Measurements from ENCODE around the gene USP10.

The USP10 gene

DNA sequence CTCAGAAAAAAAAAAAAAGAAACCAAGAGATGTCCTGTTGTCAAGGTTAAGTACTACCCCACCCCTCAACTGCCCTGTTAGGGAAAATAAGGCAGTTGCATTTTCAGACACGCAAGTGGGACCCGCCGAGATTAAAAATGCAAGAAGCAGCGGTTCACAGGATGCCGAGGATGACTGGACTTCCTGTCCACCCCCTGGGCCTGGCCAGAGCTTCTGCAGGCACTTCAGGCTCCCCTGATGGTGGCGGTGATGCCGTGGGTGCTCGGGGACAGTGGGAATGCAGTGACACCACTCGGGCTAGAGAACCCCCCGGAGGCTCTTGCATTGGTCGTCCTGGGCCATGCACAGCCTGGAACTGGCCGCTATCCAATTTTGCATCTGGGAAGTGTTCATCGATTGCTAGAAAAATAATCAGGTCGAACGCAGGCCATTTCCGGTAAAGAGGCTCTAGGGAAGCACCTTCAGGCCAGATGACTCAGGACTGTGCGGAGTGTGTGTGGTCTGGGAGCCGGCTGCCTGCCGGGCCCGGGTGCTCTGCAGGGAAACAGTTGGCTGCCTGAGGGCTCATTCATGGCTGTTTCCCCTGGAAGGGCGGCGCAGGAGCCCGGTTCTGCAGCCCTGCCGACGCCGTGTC is 106.6 kb downstream of the USP10 start:
- no peak for TF ChIP-seq JUND (IDR thresholded peaks at IDR 0.05; ENCODE audit: low read depth)
- in situ Hi-C loops (cut with HindIII; ENCODE audit: low pct_unique_long_range_greater_than_20kb, low sequenced_read_pairs), result no loop called here
- peak; percentile 45 to 61 for DNase-seq (ENCODE audit: low read depth in 1 of 2, low spot score in 1 of 2)

DNA sequence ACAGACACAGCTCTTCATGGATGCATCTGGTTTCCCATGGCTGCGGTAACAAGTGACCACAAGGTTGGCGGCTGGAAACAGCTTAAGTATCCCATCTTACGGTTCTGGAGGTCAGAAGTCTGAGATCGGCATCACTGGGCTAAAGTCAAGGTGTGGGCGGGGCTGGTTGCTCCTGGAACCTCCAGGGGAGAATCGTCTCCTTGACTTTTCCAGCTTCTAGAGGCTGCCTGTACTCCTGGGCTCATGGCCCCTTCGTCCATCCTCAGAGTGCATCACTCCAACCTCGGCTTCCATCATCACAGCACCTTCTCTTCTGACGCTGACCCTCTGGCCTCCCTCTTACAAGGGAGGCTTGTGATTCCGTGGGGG is 107.1 kb downstream of the USP10 start:
- in situ Hi-C loops (cut with HindIII; ENCODE audit: low pct_unique_long_range_greater_than_20kb, low sequenced_read_pairs), result no loop called here
- no peak for TF ChIP-seq JUND (IDR thresholded peaks at IDR 0.05; ENCODE audit: low read depth)
- no peak for DNase-seq (ENCODE audit: low read depth in 1 of 2, low spot score in 1 of 2)

DNA sequence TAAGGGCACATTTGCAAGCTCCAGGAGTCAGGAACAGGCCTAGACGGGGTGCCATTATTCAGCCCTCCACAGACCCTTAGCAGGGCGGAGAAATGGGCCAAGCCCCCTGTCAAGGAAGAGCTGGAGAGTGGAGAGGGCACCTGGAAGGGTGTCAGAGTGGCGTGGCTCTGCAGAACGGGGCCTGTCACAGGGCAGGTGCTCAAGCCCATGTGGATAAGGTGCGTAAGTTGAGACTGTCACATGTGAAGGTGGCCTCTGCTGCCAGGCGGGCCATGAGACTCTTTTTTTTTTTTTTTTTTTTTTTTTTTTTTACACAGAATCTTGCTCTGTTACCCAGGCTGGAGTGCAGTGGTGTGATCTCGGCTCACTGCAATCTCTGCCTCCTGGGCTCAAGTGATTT is 108.0 kb downstream of the USP10 start:
- DNase-seq (ENCODE audit: low read depth in 1 of 2, low spot score in 1 of 2), result no peak
- in situ Hi-C loops (cut with HindIII; ENCODE audit: low pct_unique_long_range_greater_than_20kb, low sequenced_read_pairs), result no loop called here
- no peak for TF ChIP-seq JUND (IDR thresholded peaks at IDR 0.05; ENCODE audit: low read depth)

DNA sequence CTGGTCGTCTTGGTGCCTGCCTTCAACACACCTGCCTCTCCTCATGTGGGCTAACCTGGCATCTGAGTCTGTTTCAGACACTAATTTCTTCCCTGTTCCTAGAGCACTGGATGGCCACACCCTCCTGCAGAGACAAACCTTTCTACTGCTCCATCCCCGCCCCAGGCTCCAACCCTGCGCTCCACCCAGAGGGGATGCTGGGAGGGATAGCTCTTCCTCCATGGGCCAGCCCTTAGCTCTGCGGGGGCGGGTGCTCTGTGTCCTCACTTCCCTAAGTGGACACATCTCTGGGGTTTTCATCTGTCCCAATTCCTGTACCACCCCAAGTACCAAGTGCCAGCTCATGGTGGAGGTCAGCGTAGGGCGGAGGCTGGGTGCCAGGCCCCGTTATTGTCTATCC is 109.0 kb downstream of the USP10 start:
- no peak for TF ChIP-seq JUND (IDR thresholded peaks at IDR 0.05; ENCODE audit: low read depth)
- in situ Hi-C loops (cut with HindIII; ENCODE audit: low pct_unique_long_range_greater_than_20kb, low sequenced_read_pairs), result no loop called here
- DNase-seq (ENCODE audit: low read depth in 1 of 2, low spot score in 1 of 2), result no peak

DNA sequence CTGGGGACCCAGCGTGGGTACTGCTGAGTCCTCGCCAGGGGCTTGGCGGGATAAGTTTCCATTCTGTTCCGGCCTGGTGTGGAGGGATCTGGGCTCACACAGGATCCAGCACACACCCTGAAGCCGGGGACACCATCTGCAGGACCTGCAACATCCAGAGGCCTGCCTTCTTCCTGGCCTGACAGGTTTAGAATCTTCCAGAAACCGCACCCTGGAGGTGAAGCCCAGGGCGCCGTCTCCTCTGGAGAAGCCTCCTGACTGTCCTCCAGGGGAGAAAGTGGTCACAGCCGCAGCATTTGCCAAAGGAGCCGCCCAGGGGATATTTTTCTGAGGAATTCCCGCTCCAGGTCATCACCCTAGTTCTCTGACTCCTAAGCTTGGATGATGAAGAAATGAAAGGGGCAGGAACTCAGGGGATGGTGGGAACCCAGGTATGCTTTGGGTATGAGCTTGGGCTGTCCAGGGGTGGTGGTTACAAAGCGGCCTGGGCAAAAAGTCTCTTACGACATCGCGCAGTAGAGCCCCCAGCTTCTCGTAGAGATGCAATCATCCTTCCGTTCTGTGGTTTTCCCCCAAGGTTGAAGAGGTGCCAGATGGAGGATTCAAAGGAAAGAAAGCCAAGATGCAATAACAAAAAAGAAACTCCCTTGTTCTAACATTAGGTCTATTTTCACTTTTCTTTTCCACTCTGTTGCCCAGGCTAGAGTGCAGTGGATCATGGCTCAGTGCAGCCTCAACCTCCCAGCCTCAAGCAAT is 110.9 kb downstream of the USP10 start:
- DNase-seq (ENCODE audit: low read depth in 1 of 2, low spot score in 1 of 2), result no peak
- TF ChIP-seq JUND (IDR thresholded peaks at IDR 0.05; ENCODE audit: low read depth), result no peak
- in situ Hi-C loops (cut with HindIII; ENCODE audit: low pct_unique_long_range_greater_than_20kb, low sequenced_read_pairs), result no loop called here

DNA sequence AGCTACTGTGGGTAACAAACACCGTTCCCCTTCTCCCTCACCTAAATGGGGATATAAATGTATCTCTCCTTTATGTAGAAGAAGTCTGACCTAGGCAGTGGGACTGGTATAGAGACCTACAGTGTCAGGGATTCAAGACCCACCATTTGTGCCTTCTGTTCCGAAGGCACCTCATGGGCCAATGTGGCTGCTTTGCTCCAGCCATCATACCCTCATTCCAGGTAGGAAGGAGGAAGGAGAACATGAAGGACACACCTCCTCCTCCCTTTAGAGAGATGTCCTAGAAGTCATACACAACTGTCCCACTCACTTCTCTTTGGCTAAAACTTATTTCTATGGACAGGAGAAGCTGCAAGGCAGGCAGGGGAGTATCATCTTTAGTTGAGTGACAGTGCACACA is 111.7 kb downstream of the USP10 start:
- no peak for DNase-seq (ENCODE audit: low read depth in 1 of 2, low spot score in 1 of 2)
- in situ Hi-C loops (cut with HindIII; ENCODE audit: low pct_unique_long_range_greater_than_20kb, low sequenced_read_pairs), result no loop called here
- TF ChIP-seq JUND (IDR thresholded peaks at IDR 0.05; ENCODE audit: low read depth), result no peak

DNA sequence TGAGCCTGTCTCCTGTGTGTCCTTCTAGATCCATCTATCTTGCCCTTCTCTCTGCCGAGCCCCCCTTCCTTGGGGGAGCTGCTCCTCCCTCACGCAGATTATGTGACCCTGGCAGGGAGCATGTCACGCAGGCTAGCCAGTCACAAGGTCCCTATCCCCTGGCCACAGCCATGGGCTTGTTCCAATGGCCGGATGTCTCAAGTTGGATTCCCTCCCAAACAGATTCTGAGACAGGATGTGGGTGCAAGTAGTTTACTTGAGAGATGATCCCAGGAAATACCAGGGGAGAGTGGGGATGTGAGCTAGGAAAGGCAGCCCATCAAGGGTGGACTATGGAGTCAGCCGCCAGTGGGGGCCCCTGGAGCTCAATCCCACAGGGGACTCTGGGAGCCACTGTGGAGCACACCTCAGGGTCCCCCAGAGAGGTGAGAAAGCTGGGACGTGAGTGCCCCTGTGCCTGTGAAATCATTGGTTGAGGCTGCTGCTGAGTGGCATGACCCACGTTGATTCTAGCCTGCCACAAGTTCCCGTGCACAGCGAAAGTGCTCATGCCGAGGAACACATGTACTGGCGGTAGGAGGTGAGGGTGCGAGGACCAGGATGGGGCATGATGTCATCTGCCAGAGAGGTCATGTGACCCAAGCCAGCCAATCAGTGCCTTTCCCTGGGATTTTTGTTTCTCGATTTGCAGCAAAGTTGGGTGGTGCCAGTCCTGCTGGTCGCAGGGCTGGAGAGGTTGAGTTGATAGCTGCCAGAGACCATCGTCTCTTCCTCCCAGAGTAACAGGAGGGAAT is 113.5 kb downstream of the USP10 start:
- no peak for TF ChIP-seq JUND (IDR thresholded peaks at IDR 0.05; ENCODE audit: low read depth)
- in situ Hi-C loops (cut with HindIII; ENCODE audit: low pct_unique_long_range_greater_than_20kb, low sequenced_read_pairs), result no loop called here
- no peak for DNase-seq (ENCODE audit: low read depth in 1 of 2, low spot score in 1 of 2)

DNA sequence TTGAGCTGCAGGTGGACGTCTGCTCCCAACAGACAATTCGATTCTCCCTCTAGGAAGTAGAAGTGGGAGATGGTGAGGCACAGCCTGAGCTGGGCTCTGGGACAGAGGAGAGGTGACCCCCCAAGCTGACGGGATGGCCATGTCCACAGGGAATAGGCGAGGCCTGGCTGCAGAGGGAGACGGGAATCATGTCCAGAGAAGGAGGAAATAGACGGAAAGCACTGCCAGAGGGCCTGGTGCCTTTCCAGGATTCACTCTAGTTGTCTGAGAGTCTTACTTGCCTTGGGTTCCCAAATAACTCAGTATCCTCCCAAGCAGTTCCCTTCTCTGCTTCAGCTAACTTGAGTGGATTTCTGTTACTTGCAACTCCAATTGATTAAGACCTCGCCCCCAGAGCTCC is 115.7 kb downstream of the USP10 start:
- no peak for TF ChIP-seq JUND (IDR thresholded peaks at IDR 0.05; ENCODE audit: low read depth)
- DNase-seq (ENCODE audit: low read depth in 1 of 2, low spot score in 1 of 2), result no peak
- in situ Hi-C loops (cut with HindIII; ENCODE audit: low pct_unique_long_range_greater_than_20kb, low sequenced_read_pairs), result no loop called here

DNA sequence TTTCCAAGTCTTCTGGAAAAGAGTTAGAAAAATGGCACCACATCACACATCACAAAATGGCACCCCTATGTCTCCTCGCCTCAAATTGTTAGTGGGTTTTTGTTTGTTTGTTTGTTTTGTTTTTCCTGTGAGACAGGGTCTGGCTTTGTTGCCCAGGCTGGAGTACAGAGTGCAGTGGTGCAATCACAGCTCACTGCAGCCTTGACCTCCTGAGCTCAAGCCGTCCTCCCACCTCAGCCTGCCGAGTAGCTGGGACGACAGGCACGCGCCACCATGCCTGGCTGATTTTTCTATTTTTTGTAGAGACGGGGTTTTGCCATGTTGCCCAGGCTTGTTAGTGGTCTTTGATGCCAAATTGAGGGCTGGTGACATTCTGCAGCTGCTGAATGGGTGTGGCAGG is 116.2 kb downstream of the USP10 start:
- TF ChIP-seq JUND (IDR thresholded peaks at IDR 0.05; ENCODE audit: low read depth), result no peak
- DNase-seq (ENCODE audit: low read depth in 1 of 2, low spot score in 1 of 2), result no peak
- in situ Hi-C loops (cut with HindIII; ENCODE audit: low pct_unique_long_range_greater_than_20kb, low sequenced_read_pairs), result no loop called here

DNA sequence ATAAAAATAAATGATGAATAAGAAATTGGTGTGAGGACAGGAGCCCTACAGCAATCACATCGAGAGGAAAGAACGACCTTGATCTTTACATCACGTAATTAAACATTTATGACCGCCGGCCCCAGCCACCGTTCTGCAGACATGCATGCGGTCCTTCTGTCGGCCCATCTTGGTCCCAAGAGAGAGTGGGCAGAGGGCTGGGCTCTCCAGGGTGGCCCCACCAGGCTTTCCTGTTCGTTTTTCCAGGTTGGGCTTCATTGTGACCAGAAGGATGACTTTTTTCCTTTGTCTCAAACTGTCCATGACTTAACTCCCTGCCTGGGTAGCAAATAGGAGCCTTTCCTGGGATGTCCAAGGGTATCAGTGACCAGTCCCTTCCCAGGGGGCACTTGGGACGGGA is 116.7 kb downstream of the USP10 start:
- TF ChIP-seq JUND (IDR thresholded peaks at IDR 0.05; ENCODE audit: low read depth), result no peak
- in situ Hi-C loops (cut with HindIII; ENCODE audit: low pct_unique_long_range_greater_than_20kb, low sequenced_read_pairs), result no loop called here
- no peak for DNase-seq (ENCODE audit: low read depth in 1 of 2, low spot score in 1 of 2)

DNA sequence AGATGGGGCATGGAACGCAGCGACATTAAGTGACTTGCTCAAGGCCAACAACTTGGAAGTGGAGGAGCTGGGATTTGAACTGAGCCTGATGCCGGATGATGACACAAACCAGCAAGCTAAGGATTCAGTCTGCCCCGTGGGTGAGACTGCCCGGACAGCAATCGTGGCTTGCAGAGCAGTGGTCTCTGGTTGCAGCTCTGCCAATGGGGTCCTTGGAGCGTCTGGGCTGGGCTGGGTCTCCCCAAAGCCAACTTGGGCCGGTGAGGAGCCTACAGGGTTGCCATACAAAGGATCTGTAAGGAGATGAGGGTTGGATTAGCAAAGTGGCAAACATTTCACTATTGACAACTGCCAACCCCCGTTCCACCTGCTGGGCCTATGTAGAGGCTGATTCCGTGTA is 117.4 kb downstream of the USP10 start:
- in situ Hi-C loops (cut with HindIII; ENCODE audit: low pct_unique_long_range_greater_than_20kb, low sequenced_read_pairs), result no loop called here
- DNase-seq (ENCODE audit: low read depth in 1 of 2, low spot score in 1 of 2), result no peak
- no peak for TF ChIP-seq JUND (IDR thresholded peaks at IDR 0.05; ENCODE audit: low read depth)

DNA sequence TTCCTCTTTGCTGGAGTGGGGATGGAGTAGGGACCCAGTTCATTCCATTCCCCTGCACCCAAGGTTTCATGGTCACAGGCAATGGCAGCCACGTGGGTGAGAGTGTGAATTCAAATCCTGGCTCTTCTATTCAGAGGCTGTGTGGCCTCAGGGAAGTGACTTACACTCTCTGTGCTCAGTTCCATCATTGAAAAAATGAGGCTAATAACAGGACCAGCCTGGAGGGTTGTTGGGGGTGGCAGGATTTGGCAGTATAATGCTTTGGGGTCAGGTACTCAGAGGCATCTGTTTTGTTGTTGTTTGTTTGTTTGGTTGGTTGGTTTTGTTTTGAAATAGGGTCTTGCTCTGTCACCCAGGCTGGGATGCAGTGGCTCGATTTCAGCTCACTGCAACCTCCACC is 117.8 kb downstream of the USP10 start:
- no peak for TF ChIP-seq JUND (IDR thresholded peaks at IDR 0.05; ENCODE audit: low read depth)
- in situ Hi-C loops (cut with HindIII; ENCODE audit: low pct_unique_long_range_greater_than_20kb, low sequenced_read_pairs), result no loop called here

DNA sequence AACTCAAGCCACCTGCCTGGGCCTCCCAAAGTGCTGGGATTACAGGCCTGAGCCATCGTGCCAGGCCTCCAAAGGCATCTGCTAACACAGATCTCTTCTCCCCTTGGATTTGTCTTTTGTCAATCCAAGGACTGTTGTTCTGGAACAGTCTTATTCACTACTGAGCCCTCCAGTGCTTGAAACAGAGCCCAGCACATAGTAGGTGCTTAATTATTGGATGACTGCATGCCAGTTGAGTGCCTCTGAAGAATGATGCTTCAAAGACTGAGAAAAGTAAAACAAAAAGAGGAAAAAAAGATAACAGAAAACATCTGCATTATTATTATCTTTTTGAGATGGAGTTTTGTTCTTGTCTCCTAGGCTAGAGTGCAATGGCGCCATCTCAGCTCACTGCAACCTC is 118.3 kb downstream of the USP10 start:
- no peak for TF ChIP-seq JUND (IDR thresholded peaks at IDR 0.05; ENCODE audit: low read depth)
- no peak for DNase-seq (ENCODE audit: low read depth in 1 of 2, low spot score in 1 of 2)
- in situ Hi-C loops (cut with HindIII; ENCODE audit: low pct_unique_long_range_greater_than_20kb, low sequenced_read_pairs), result no loop called here

More for the DNA sequence above, 117.8 kb downstream of the USP10 start:
- no peak for DNase-seq (ENCODE audit: low read depth in 1 of 2, low spot score in 1 of 2)
